Neutrophil (primary cell): ENCODE measurements around the gene ZNF302.
"Not testable (repeated sequence)": the region's sequence is repeated elsewhere in the genome, so short reads cannot be mapped to it uniquely, and the experiment has no call there.

Experiments used
- H3K27ac ChIP-seq: fragments of 200-600 bp; sonication (generic); 2 replicates; pipeline ENCODE4 v1.5.1; 2016; ENCODE audit warnings: mild to moderate bottlenecking, moderate library complexity
- H3K27me3 ChIP-seq: fragments of 200-600 bp; sonication (generic); 2 replicates; pipeline ENCODE4 v1.6.0; 2016; ENCODE audit warnings: mild to moderate bottlenecking
- H3K36me3 ChIP-seq: fragments of 200-600 bp; sonication (generic); 2 replicates; pipeline ENCODE4 v1.5.1; 2017
- H3K4me1 ChIP-seq, 2 experiments: fragments of 200-600 bp in 1 of 2; sonication (generic) in 1 of 2; 1 replicate in 1 of 2; 2 replicates in 1 of 2; pipeline versions ENCODE4 v1.5.1 to v1.6.1; 2013 to 2016; ENCODE audit warnings: low read depth in 1 of 2, low read length in 1 of 2, mild to moderate bottlenecking in 1 of 2, moderate library complexity in 1 of 2; ENCODE audit not compliant: control insufficient read depth in 1 of 2, insufficient read depth in 1 of 2
- H3K4me3 ChIP-seq, 2 experiments: fragments of 200-600 bp in 1 of 2; sonication (generic) in 1 of 2; 1 replicate in 1 of 2; 2 replicates in 1 of 2; pipeline ENCODE4 v1.5.1; 2013 to 2016; ENCODE audit warnings: low read depth in 1 of 2, low read length in 1 of 2, mild to moderate bottlenecking in 1 of 2, moderate library complexity in 1 of 2
- H3K9me3 ChIP-seq: fragments of 200-600 bp; sonication (generic); 2 replicates; pipeline ENCODE4 v1.5.1; 2016
- TF ChIP-seq, protein P1 (sequence below): fragments of 200-600 bp; sonication (generic); IDR thresholded peaks from 2 replicates; pipeline ENCODE4 v1.5.1; 2016; ENCODE audit warnings: antibody characterized with exemption

ZNF302 gene

DNA sequence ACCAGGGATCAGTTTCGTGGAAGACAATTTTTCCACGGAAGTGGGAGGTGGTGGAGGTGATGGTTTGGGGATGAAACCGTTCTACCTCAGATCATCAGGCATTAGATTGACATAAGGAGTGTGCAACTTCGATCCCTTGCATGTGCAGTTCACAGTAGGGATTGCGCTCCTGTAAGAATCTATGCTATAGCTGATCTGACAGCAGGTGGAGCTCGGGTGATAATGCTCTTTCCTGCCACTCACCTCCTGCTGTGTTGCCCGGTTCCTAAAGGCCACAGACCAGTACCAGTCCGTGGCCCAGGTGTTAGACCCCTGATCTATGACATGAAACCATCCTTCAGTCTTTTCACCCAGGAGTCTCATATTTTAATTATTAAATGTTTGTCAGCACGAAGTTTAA lies 4.0 kb downstream of the ZNF302 start:
- Histone ChIP-seq H3K9me3 (peaks cover 28% of the 10 kb centered on the region), H3K27ac (no peak overlapping the region), H3K4me1 (peaks cover 11 to 14% of the 10 kb centered on the region in 2 experiments), H3K36me3 (peaks cover 22% of the 10 kb centered on the region), H3K4me3 (no peak overlapping the region), H3K27me3 (no peaks in the 10 kb centered on the region)
- TF ChIP-seq, protein P1, sequence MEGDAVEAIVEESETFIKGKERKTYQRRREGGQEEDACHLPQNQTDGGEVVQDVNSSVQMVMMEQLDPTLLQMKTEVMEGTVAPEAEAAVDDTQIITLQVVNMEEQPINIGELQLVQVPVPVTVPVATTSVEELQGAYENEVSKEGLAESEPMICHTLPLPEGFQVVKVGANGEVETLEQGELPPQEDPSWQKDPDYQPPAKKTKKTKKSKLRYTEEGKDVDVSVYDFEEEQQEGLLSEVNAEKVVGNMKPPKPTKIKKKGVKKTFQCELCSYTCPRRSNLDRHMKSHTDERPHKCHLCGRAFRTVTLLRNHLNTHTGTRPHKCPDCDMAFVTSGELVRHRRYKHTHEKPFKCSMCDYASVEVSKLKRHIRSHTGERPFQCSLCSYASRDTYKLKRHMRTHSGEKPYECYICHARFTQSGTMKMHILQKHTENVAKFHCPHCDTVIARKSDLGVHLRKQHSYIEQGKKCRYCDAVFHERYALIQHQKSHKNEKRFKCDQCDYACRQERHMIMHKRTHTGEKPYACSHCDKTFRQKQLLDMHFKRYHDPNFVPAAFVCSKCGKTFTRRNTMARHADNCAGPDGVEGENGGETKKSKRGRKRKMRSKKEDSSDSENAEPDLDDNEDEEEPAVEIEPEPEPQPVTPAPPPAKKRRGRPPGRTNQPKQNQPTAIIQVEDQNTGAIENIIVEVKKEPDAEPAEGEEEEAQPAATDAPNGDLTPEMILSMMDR: no peak

DNA sequence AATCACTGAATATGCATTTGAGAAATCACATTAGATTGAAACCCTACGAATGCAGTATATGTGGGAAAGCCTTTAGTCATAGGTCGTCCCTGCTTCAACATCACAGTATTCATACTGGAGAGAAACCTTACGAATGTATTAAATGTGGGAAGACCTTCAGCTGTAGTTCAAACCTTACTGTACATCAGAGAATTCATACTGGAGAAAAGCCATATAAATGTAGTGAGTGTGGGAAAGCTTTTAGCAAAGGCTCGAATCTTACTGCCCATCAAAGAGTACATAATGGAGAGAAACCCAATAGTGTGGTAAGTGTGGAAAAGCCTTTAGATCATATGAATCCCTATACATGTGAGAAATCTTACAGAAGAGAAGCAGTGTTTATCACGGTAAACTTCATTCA lies 7.8 kb downstream of the ZNF302 start:
- H3K9me3 ChIP-seq: peaks cover 28% of the 10 kb centered on the region
- H3K27me3 ChIP-seq: not testable (repeated sequence)

GRCh38 chr19:34686455-34686854 lies 9.0 kb downstream of the ZNF302 start:
- peaks cover 18% of the 10 kb centered on the region for H3K9me3 ChIP-seq
- no peak overlapping the region for H3K4me3 ChIP-seq
- TF ChIP-seq, protein P1: no peak
- H3K27ac ChIP-seq: no peak overlapping the region
- peaks cover 14% of the 10 kb centered on the region for H3K36me3 ChIP-seq
- no peaks in the 10 kb centered on the region for H3K4me1 ChIP-seq
- H3K27me3 ChIP-seq: peaks cover 6% of the 10 kb centered on the region

More for the DNA sequence above, 7.8 kb downstream of the ZNF302 start:
- peaks cover 14% of the 10 kb centered on the region for H3K36me3 ChIP-seq
- not testable (repeated sequence) for H3K4me3 ChIP-seq, H3K27ac ChIP-seq, H3K4me1 ChIP-seq

DNA sequence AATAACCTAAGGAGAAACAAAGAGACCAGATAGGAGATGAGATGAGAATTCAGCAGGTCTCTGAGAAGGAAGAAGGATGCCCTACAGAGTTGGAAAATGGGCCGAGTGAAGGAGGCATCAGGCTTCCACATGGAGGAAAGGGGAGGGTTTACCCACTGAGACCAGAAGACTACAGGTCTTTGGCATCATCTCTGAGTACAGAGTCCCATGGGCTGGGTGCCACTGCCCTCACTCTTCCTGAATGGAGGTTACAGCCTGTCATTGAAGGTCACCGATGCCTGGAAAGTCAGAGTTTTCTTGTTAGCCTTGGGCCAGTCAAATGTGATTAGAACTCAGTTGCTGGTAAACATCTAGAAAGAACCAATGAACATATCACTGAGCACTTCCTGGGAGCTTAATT lies 9.9 kb downstream of the ZNF302 start:
- no peak overlapping the region for H3K27ac ChIP-seq
- H3K9me3 ChIP-seq: peaks cover 11% of the 10 kb centered on the region
- peaks cover 6% of the 10 kb centered on the region for H3K27me3 ChIP-seq
- peaks cover 14% of the 10 kb centered on the region for H3K36me3 ChIP-seq
- H3K4me1 ChIP-seq: no peaks in the 10 kb centered on the region
- no peak overlapping the region for H3K4me3 ChIP-seq
- TF ChIP-seq, protein P1: no peak

DNA sequence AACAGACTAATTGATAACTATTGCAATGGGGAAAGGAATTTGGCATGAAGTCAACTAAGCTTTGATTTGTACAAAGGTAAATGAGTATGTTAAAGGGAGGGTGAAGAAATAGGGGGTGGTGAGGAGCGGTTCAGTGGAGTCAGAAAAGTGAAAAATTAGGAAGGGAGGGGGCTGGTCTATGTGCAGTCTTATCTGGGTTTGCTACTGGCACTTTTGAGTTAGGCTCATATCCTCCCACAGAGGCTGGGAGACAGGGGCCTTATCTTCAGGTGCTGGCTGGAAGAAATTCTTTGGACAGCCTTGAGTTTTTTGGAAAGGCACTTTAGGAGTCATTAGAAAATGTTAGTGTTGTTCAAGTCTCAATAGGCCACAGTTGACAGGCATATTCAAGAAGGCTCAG lies 11.1 kb downstream of the ZNF302 start:
- H3K4me1 ChIP-seq: no peaks in the 10 kb centered on the region
- H3K9me3 ChIP-seq: peaks cover 8% of the 10 kb centered on the region

DNA sequence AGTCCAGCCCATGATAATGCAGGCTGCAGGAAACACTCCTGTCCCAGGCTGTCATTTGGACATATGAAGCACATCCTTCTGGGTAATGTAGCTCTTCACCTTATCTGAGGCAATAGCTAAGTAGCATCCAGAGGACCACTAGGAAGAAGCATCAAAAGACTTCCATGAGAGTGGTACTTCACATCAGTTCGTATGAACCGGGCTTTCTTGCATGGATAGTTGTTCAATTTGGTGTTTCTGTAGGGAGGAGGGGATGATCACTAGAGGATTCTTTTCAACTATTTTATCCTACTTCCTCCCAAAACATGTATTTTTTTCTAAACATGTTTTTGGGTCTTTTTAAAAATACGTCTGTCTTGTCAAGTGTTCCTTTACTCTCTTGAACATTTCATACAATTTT lies 12.9 kb downstream of the ZNF302 start:
- Histone ChIP-seq H3K36me3 (no peaks in the 10 kb centered on the region), H3K4me1 (no peaks in the 10 kb centered on the region), H3K4me3 (no peak overlapping the region), H3K27ac (no peak overlapping the region), H3K9me3 (peaks cover 6% of the 10 kb centered on the region), H3K27me3 (peaks cover 9% of the 10 kb centered on the region)
- TF ChIP-seq, protein P1: no peak

More for the DNA sequence above, 11.1 kb downstream of the ZNF302 start:
- H3K4me3 ChIP-seq: no peak overlapping the region
- H3K27ac ChIP-seq: no peak overlapping the region
- peaks cover 9% of the 10 kb centered on the region for H3K27me3 ChIP-seq
- H3K36me3 ChIP-seq: peaks cover 2% of the 10 kb centered on the region
- TF ChIP-seq, protein P1: no peak
